GM18858 (cell line): ENCODE results near the gene SELENOO.

ENCODE experiments used
- ATAC-seq: cut with Tn5 transposase; IDR thresholded peaks from one replicate; pipeline ENCODE4 v1.9.1; 2021; ENCODE audit not compliant: unreplicated experiment

SELENOO gene

GRCh38 chr22:50252082-50253045, 51.6 kb downstream of the SELENOO start:
- ATAC-seq = no peak

GRCh38 chr22:50253046-50253915, 52.5 kb downstream of the SELENOO start:
- ATAC-seq = no peak

DNA sequence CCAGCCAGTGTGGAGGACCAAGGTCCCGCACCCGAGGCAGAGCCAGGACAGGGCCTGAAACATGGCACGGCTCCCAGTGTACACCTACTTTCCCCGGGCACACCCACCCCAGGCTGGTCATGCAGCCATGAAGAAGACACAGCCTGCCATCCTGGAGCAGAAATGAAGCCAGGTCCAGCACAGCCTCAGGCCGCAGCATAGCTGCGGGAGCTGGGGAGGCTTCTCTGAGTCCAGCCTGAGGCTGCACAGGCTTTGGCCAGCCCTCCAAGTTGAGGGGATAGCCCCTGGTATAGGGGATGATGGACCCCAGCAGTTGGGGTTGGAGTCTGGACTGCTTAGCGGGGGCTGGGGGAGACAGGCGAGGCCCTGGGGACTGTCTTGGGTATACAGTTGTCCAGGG, 53.1 kb downstream of the SELENOO start:
- ATAC-seq = no peak

DNA sequence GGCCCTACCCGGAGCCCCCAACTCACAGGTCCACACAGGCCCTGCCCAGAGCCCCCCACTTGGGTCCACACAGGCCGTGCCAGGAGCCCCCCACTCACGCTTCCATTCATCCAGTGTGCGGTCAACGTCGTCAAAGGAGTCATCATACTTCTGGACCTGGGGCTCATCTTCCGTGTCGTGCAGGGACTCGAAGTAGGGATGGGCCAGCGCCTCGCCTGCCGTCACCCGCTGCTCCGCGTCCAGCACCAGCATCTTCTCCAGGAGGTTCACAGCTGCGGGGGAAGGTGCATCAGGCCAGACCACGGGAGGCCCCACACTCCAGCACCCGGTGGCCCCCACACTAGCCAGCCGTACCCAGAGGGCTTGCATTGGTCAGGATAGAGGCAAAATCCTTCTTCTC, 54.3 kb downstream of the SELENOO start:
- no peak for ATAC-seq

- ATAC-seq = no peak
Observed at GRCh38 chr22:50255607-50256006, 54.8 kb downstream of the SELENOO start.

GRCh38 chr22:50256258-50256862, 55.5 kb downstream of the SELENOO start:
- ATAC-seq = no peak

DNA sequence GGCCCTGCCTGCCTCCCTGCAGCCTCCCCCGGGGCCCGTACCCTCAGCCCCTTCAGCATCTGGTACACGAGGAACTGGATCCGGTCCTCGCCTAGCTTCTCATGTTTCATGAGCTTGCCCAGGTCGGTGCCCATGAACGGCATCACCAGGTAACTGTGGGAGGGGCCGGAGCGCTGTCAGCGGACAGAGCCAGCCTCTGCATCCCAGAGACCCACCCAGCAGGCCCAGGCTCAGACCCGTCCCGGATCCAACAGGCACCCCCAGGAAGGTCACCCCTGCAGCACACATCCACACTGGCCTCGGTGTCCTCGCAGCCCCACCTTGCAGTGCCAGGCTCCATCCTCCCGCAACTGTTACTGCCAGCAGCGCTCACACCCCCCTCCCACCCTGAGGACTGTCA, 56.2 kb downstream of the SELENOO start:
- ATAC-seq = no peak

DNA sequence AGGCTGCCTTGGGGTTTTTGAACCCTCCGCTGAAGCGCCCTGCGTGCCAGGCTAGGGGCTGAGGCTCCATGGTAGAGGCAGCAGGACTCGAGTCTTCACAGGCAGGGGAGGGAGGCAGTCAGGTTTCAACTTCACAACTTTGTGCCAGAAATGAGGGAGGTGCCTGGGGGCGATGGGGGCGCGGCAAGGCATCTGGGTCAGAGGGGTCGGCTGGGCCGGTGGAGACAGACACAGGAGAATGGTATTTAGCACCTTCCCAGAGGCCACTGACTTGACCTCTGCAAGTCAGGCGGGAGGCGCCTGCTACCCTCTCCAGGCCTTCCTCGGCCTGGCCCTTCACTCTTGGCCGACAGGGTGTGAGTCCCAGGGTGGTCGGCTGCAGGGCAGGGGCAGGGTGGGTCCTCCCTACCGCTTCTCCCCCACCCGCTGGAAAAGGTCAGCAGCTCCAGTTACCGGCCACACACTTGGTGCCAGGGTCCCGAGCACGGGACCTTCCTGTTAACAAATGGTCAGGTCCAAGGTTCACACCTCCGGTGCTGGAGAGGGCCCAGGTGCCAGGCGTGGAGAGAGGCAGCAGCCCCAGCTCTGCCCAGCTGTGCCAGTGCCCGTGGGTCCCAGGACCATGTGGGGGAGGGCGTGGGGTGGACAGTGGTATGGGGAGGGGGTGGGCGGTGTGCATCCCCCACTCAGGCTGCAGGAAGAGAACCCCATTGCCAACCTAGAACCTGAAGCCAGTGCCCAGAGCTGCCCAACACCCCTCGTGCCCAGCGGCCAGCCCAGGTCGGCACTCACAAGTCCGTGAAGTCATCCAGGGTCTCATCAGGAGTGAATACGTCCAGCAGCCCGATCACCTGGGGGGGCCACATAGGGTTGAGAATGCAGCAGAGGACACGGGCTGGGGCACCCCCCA, 56.9 kb downstream of the SELENOO start:
- no peak for ATAC-seq

GRCh38 chr22:50258361-50259292, 57.8 kb downstream of the SELENOO start:
- no peak for ATAC-seq

- no peak for ATAC-seq
Observed at GRCh38 chr22:50259302-50259701, 58.5 kb downstream of the SELENOO start.

DNA sequence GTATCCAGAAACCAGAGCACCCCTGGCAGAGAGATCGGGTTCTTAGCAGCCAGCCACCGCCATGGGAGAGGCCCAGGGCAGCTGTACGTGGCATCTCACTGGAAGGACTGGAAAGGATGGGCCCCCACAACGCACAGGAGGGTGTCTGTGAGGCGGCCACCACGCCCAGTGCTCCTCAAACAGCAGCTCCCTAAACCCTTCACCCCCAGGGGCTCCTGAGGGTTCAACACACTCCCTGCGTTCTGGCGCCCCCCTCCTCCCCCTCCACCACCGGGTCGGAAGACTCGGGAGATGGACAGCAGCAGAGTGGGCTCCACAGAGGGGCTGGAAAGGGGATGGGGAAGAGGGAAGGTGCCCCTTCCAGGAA, 59.6 kb downstream of the SELENOO start:
- ATAC-seq = no peak

- ATAC-seq = no peak
Observed at GRCh38 chr22:50260801-50261614, 60.2 kb downstream of the SELENOO start.

DNA sequence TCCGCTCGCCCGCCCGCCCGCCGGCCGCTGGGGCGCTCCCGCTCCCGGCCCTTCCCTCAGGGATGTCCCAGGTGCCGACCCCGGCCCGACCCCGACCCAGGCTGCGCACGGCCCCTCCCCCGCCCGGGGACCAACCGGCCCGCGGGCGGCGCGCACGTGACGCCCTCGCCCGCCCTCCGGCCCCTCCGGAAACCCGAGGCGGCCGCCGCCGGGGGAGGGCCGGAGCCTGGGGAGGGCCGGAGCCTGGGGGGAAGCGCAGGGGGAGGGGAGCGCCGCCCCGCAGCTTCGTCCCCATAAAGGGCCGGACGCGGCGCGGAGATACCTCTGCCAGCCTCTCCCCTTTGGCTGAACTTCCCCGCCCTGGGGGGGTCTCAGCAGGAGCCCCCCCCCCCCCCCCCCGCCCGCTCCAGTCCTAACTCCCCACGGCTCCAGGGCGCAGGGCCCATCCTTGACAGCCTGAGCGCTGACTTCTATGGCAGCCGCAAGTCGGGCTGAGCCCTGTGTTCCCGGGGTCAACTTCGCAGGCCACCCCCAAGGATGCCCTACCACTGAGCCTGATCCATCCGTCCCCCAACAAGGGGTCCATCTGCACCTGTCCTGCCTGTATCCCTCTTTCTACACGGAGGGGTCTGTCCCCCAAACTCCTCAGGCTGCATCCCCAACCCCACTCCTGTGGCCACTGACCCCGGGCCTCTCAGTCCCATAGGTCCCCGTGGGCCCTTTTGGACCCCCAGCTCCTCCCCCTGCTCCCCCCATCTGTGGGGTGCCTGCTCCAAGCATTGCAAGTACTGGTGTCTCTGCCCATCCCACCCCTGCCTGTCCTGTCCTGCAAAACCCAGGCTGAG, 61.0 kb downstream of the SELENOO start, which contains the start of gene MAPK12:
TSS of gene MAPK12 (minus strand) at position 69 of the 845 bp plus-strand sequence. CDS start 174 bp downstream, outside the sequence.
- no peak for ATAC-seq

DNA sequence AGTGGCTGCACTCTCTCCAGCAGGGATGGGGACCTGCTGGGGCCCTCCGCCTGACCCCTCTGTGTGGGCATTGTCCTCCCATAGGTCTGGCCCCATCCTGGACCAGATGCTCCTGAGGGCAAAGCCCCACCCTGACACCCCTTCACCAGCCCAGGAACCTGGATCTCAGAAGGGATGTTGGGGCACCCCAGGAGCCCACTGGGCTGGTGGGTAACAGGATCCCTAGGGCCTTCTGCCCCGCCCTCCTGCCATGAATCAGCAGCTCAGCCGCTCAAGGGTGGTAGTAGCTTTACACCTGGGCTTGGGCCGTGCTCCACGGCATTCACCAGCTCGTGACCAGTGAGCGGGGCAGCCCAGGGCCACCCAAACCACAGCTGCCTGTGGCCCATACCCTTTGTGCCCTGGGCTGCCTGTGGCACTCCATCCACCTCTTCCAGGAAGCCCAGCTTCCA, 61.7 kb downstream of the SELENOO start:
- ATAC-seq = no peak

- no peak for ATAC-seq
Observed at GRCh38 chr22:50262973-50263617, 62.3 kb downstream of the SELENOO start.

GRCh38 chr22:50264104-50264745, 63.4 kb downstream of the SELENOO start:
- ATAC-seq = no peak
